ENCODE measurements around the gene BRINP3.
"Not testable (repeated sequence)": the region's sequence is repeated elsewhere in the genome, so short reads cannot be mapped to it uniquely, and the experiment has no call there.

BRINP3 gene

GRCh38 chr1:190140644-190141043 is 337.0 kb downstream of the BRINP3 start:
- no peak overlapping the region for H3K27ac ChIP-seq
- no peak overlapping the region for H3K4me3 ChIP-seq

- Histone ChIP-seq H3K27ac (no peak overlapping the region), H3K4me3 (no peak overlapping the region)
Measured at GRCh38 chr1:190138702-190139101, 339.0 kb downstream of the BRINP3 start.

DNA sequence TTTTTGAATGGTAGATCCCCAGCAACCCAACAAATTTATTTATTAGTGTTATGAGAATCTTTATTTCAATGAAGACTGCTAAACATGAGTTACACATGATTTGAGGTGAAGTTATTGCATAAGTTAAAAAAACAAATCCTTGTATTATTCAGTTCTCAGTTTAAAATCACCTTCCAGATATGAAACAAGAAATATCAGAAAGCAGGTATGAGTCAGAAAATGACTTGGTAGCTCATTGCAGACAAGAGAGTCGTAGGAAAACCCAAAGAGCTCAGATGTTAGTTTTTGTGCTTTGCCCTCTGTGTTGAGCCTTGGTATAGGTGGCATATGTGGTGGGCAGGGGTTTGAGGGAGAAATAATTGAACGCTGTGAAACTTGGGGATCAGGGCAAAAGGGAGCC is 339.4 kb downstream of the BRINP3 start:
- Histone ChIP-seq H3K27ac (no peak overlapping the region), H3K4me3 (no peak overlapping the region)

DNA sequence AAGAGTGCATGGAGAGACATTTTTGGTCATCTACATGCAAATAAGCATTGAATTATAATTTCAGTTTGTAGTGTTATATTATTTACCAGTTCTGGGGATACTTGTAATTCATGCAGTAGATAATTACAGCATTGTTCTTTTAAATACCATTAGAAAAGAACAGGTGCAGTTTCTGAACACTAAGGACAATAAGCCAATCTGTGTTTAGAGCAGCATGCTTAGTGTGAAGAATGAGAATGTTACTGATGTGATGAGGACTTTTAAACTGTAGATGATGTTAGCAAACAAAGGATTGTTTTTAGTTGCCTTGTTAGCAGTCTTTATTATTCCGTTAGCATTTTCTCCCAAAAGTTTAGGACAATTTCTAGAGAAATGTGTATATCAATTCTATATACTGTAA is 348.3 kb downstream of the BRINP3 start:
- no peak overlapping the region for H3K4me3 ChIP-seq
- H3K27ac ChIP-seq, result no peak overlapping the region

- Histone ChIP-seq H3K27ac (no peak overlapping the region), H3K4me3 (no peak overlapping the region)
Measured at GRCh38 chr1:190126728-190127127, 350.9 kb downstream of the BRINP3 start.

DNA sequence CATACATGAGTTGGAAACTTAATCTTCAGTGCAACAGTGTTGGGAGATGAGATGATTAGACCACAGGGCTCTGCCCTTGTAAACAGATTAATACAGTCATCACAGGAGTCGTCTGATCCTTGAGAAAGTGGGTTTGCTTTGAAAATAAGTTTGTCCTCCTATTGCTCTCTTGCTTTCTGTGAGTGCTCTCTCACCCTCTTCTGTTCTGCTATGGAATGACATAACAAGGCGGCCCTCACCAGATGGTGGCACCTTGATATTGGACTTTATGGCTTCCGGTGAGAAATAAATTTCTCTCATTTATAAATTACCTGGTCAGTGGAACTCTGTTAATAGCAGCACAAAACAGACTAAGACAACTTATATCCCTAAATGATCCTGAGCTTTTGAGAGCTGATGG is 353.6 kb downstream of the BRINP3 start:
- no peak overlapping the region for H3K4me3 ChIP-seq
- no peak overlapping the region for H3K27ac ChIP-seq

- not testable (repeated sequence) for H3K4me3 ChIP-seq, H3K27ac ChIP-seq
Measured at GRCh38 chr1:190120564-190120963, 357.1 kb downstream of the BRINP3 start.

DNA sequence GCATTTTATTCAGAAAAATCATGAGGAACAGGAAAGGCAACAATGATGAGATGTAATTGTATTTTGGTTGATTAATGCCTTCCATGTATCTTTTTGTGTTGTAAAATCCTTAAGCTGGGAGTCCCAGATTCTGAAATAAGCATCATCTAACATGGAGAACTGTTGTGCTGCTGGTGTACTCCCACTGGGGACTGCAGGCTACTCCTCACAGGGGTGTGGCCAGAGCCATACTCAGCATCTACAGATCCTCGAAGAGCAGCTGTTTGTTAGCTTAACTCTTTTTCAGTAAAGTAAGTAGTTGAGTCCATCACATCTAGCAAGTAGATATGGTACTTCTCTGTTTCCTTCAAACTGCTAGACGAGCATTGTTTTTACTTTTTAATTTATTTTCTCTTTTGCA is 358.0 kb downstream of the BRINP3 start:
- Histone ChIP-seq H3K4me3 (no peak overlapping the region), H3K27ac (no peak overlapping the region)

DNA sequence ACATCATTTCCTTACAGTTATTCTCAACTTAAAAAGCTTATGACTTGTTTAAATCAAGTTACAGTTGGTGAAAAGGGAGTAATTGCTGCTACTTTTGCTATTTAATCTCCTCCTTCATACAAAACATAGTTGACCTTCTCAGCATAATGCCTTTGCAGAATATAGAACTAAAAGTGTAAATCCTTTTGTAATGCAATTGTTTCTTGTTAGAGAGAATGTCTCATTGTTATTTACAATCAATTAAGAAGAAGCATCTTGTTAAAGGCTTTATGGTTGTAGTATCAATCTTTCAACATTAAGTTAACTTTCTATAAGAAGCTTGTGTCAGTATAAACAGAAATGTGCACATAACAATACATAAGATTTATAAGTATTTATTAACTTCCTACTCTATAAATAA is 360.7 kb downstream of the BRINP3 start:
- Histone ChIP-seq H3K4me3 (no peak overlapping the region), H3K27ac (no peak overlapping the region)

- no peak overlapping the region for H3K4me3 ChIP-seq
- no peak overlapping the region for H3K27ac ChIP-seq
Measured at GRCh38 chr1:190104961-190105360, 372.7 kb downstream of the BRINP3 start.

DNA sequence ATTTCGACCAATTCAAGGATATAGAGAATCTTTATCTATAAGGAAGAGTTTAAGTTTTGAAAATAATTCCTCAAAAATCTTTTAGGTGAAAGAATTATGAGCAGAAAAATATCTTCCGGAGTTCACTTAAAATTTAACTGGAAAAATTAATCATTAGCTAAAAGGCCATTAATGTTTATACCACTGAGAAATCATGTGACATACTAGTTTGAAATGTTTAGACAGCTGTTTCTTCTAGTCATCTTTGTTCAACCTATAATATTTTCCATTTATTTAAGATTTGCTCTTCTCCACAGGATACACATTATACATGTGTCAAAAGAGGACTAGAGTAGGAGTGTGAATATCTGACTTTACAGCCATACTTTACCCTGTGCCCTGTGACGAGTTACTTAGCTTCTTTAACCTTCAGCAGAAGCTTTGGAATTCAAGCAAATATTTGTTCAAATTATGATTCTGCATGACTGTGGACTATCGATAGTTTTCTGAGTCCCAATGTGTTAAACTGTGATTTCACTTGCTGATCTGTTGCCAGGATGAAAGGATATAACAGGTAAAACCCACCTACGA is 374.8 kb downstream of the BRINP3 start:
- H3K27ac ChIP-seq, result no peak overlapping the region

DNA sequence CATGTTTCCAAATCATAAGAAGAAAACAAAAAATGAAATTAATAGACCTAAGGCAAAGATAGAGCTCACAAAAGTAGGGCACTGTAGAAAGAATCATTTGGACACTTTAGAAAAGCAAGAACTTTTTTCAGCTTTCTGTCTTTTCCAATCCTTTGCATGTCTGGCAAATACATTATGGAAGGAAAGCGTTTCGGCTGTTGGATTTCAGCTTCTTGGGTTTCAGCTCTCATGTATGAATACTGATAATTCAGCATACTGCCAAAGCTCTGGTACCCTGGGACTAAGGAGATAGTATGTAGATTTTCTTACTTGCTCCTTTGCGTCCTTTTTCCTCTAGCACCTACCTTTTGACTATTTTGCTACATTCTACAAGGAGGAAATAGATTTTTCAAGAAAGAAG is 375.9 kb downstream of the BRINP3 start:
- Histone ChIP-seq H3K4me3 (no peak overlapping the region), H3K27ac (no peak overlapping the region)

More for the DNA sequence above, 374.8 kb downstream of the BRINP3 start:
- no peak overlapping the region for H3K4me3 ChIP-seq

- H3K27ac ChIP-seq, result no peak overlapping the region
- H3K4me3 ChIP-seq, result no peak overlapping the region
Measured at GRCh38 chr1:190098756-190099155, 378.9 kb downstream of the BRINP3 start.

DNA sequence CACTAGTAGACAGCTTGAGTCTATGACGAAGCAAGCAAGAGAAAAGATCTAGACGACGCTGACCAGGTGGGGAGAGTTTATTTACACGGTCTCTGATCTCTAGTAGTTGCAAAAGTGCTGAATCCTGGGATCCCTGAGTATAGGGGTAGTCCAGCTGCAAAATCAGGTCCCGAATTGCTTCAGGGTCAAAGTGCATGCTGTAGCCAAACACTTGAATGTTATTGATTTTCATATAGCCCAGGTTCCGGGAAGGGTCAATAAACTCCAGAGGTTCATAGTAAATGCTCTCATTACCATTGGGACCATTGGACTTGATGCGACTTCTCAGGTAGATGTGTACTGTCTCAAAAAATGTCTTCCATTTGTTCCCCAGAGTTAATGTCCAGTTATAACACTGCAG is 379.6 kb downstream of the BRINP3 start:
- Histone ChIP-seq H3K4me3 (no peak overlapping the region), H3K27ac (no peak overlapping the region)

DNA sequence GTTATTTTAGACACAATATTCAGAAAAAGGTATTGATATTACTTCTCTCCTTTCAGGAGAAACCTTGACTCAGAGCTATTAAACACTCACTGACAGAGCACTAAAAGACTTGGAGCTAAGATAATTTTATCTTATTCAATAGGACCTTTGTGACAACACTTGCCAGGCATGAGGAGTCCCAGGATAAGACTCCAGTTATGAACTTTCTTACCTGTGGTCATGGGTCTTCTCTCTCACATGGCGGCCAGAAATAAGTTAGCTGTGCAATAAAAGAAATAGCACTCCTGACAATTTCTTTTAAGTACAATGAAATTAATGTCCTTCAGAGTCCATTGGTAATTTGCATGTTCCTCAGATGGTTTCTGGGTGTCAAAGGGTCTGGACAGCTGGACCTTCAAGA is 382.1 kb downstream of the BRINP3 start:
- H3K27ac ChIP-seq, result no peak overlapping the region
- no peak overlapping the region for H3K4me3 ChIP-seq

DNA sequence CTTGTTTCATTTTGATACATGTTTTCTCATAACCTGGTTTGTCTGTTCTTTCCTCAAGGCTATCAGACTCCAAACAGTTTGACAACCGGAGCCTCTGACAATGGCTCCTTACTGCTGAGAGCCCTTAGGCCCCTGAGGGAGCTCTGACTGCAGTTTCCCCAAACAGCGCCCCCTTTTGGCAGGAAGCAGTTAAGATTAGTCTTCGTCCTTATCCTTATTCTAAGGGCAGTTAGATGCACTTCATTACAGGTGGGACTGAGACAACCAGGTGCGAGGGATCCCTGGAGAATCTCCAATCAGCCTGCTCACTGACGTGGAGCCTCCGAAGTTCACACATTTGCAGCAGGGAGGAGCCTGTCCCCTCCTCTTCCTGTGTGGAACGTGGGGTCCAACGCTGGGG is 393.1 kb downstream of the BRINP3 start:
- H3K4me3 ChIP-seq, result no peak overlapping the region

GRCh38 chr1:190068304-190068703 is 409.4 kb downstream of the BRINP3 start:
- no peak overlapping the region for H3K27ac ChIP-seq
- no peak overlapping the region for H3K4me3 ChIP-seq

More for the DNA sequence above, 393.1 kb downstream of the BRINP3 start:
- no peak overlapping the region for H3K27ac ChIP-seq

DNA sequence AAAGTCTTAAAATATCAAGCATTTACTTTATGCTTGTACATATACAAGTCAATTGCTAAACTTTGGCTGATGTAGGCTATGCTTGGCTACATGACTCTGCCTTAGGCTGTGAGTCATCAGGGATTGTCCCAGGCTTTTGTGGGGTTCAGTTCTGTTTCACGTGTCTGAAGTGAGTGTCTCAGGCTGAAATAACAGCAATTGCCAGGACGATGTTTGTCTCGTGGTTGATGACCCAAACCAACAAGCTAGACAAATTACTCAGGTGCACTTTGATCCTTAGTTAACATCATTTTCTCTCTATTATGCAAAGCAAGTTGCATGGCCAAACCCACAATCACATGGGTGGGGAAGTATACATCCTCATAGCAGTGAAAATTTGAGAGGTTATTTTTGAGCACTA is 410.1 kb downstream of the BRINP3 start:
- H3K27ac ChIP-seq, result no peak overlapping the region
- H3K4me3 ChIP-seq, result no peak overlapping the region

DNA sequence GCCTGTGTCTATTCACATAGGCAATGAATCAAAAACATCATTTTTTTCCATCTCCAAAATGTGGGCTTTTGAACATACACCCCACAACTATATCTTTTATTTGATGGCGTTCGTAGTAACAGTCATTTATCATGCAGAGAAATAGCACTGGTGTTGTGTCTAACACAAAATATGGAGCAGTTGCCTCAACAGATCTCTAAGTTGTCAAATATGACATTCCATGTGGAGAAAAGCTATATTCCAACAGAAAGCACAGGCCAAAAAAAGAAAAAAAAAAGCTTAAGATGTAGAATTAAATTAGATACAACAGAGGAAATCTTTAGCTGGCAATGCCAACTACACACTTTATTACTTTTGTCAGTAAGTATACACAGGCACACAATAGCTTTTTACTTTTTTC is 411.7 kb downstream of the BRINP3 start:
- Histone ChIP-seq H3K4me3 (no peak overlapping the region), H3K27ac (no peak overlapping the region)

GRCh38 chr1:190049314-190049713 is 428.4 kb downstream of the BRINP3 start:
- Histone ChIP-seq H3K27ac (no peak overlapping the region), H3K4me3 (no peak overlapping the region)
